Smooth muscle cell of the brain vasculature (primary cell): ENCODE measurements around the gene MTRF1.
"Not testable (repeated sequence)": the region's sequence is repeated elsewhere in the genome, so short reads cannot be mapped to it uniquely, and the experiment has no call there.

Experiments
- DNase-seq: peaks from one replicate; pipeline ENCODE4 v3.0.0-alpha.2; 2012; ENCODE audit warnings: low read depth, low spot score

MTRF1 gene

GRCh38 chr13:41178040-41178439 lies 85.3 kb downstream of the MTRF1 start:
- DNase-seq, result no peak

DNA sequence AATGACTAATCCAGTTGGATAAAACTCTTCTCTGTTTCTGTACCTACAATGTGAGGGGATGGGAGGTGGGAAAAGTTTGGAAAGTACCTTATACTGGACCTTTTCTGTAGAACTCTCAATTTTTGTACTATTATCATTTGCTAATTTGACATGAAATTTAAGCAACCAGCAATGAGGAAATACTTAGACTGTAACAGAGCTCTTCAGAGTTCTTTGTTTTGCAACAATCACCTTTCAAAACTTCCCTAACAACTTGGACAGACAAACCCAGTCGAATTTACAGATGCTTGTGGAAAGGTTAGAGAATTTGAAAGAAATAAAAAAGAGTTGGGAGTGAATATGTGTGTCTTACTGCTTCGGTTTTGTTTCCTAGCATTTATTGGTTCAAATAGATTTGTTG lies 85.8 kb downstream of the MTRF1 start:
- DNase-seq, result no peak

DNA sequence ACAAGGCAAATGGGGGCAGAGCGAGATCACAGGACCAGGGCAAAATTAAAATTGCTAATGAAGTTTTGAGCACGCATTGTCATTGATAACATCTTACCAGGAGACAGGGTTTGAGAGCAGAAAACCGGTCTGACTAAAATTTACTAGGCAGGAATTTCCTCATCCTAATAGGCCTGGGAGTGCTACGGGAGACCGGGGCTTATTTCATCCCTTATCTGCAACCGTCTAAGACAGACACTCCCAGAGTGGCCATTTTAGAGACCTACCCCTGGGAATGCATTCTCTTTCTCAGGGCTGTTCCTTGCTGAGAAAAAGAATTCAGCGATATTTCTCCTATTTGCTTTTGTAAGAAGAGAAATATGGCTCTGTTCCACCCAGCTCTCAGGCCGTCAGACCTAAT lies 87.8 kb downstream of the MTRF1 start:
- not testable (repeated sequence) for DNase-seq
